Body of pancreas (tissue), 4 donors: ENCODE data around the gene STX16. TPM values are rescaled to one million over a fixed set of nuclear protein-coding genes. Genes with fewer than 3 reads are reported as not detected.

Source experiments
- ATAC-seq: fragments of 150-250 bp; one replicate; pipeline ENCODE4 v1.9.1; 2016
- DNase-seq, 4 donors: peaks; one replicate each; pipeline ENCODE4 v3.0.0-alpha.2; 2019
- H3K27ac ChIP-seq, 4 donors: fragments of 200-600 bp; sonication (generic); 1 replicate in 3 of 4; 2 replicates in 1 of 4; pipeline versions ENCODE4 v1.5.1 to v1.6.1; 2016 to 2019; ENCODE audit warnings: mild to moderate bottlenecking in 1 of 4, mixed read lengths in 1 of 4, moderate library complexity in 1 of 4
- H3K27me3 ChIP-seq, 2 donors: fragments of 200-600 bp; sonication (generic); one replicate each; pipeline ENCODE4 v1.6.0; 2016; ENCODE audit warnings: mild to moderate bottlenecking in 1 of 2
- H3K36me3 ChIP-seq, 2 donors: fragments of 200-600 bp; sonication (generic); replicated peaks in 1 of 2; 2 replicates each; pipeline ENCODE4 v1.5.1; 2016; ENCODE audit warnings: low read depth in 2 of 2; ENCODE audit not compliant: insufficient read depth in 1 of 2
- H3K4me1 ChIP-seq: fragments of 200-600 bp; sonication (generic); one replicate; pipeline ENCODE4 v1.6.0; 2016
- H3K4me3 ChIP-seq, 2 donors: fragments of 200-600 bp; sonication (generic); 1 replicate in 1 of 2; 2 replicates in 1 of 2; pipeline ENCODE4 v1.5.1; 2016 to 2019
- H3K9me3 ChIP-seq, 3 donors: fragments of 200-600 bp; sonication (generic); 1 replicate in 2 of 3; 2 replicates in 1 of 3; pipeline ENCODE4 v1.5.1; 2016
- CTCF ChIP-seq, 7 experiments: fragments of 450-650 bp in 4 of 7; fragments of 200-600 bp in 3 of 7; sonication (generic) in 3 of 7; IDR thresholded peaks; one replicate each; pipeline ENCODE4 v1.5.1; 2016 to 2019; ENCODE audit warnings: antibody characterized with exemption in 7 of 7
- POLR2A ChIP-seq, 3 donors: fragments of 450-650 bp; IDR thresholded peaks; one replicate each; pipeline ENCODE4 v1.6.1; 2016; ENCODE audit warnings: antibody characterized with exemption in 3 of 3, mild to moderate bottlenecking in 2 of 3
- WGBS, 2 donors: methylation state at CpG; one replicate each; pipeline ENCODE4 v1.1.5; 2017; 5-methylcytosine and 5-hydroxymethylcytosine counted together
- intact Hi-C: fragments of 100-400 bp; cut with DNase I; formaldehyde crosslinking; loops from one replicate; pipeline ENCODE4 v1.15.1; 2023
- total RNA-seq, 2 donors: library from RNA; depleted of rRNA; stranded (reverse); fragments of >200 nt; gene quantifications; one replicate each; pipeline ENCODE4 v1.1.0, GENCODE V29; 2016

The STX16 gene
- total RNA-seq, 2 donors from 2014 or later = 55.0 to 69.5 TPM

GRCh38 chr20:58664883-58665282 is 13.8 kb downstream of the STX16 start:
- 87 to 92% methylated on average over 5 of the region's 5 CpGs for WGBS, 2 donors
- intact Hi-C loops = no loop called here
- H3K4me1 ChIP-seq = no peaks in the 10 kb centered on the region
- ATAC-seq = no peak
- no peak overlapping the region for H3K27ac ChIP-seq
- TF ChIP-seq CTCF (IDR thresholded peaks at IDR 0.05) = no peak
- no peak for TF ChIP-seq POLR2A (IDR thresholded peaks at IDR 0.05)
- H3K4me3 ChIP-seq = no peak overlapping the region
- H3K36me3 ChIP-seq = peaks cover 0 to 12% of the 10 kb centered on the region in 2 donors
- no peak for DNase-seq
- H3K27me3 ChIP-seq = no peaks in the 10 kb centered on the region
- no peaks in the 10 kb centered on the region for H3K9me3 ChIP-seq

- no peak overlapping the region for H3K4me3 ChIP-seq
- peak in 3 of 4 donors; percentile 21 to 30 (median 21) for DNase-seq
- ATAC-seq = no peak
- no peaks in the 10 kb centered on the region for H3K27me3 ChIP-seq
- 77 to 88% methylated on average over 8 to 11 of the region's 11 CpGs for WGBS, 2 donors
- TF ChIP-seq POLR2A (IDR thresholded peaks at IDR 0.05) (no peak), CTCF (IDR thresholded peaks at IDR 0.05) (no peak)
- no peaks in the 10 kb centered on the region for H3K4me1 ChIP-seq
- H3K36me3 ChIP-seq = peaks cover 0 to 15% of the 10 kb centered on the region in 2 donors
- intact Hi-C loops = no loop called here
- no peaks in the 10 kb centered on the region for H3K9me3 ChIP-seq
- H3K27ac ChIP-seq = no peak overlapping the region
These were observed 14.5 kb downstream of the STX16 start for GRCh38 chr20:58665606-58666005.

GRCh38 chr20:58666702-58667101 is 15.6 kb downstream of the STX16 start:
- intact Hi-C loops = no loop called here
- 78 to 86% methylated on average over 7 of the region's 7 CpGs for WGBS, 2 donors
- ATAC-seq (no peak), DNase-seq (no peak)
- Histone ChIP-seq H3K4me3 (no peak overlapping the region), H3K27me3 (no peaks in the 10 kb centered on the region), H3K4me1 (no peaks in the 10 kb centered on the region), H3K27ac (no peak overlapping the region), H3K36me3 (peaks cover 0 to 16% of the 10 kb centered on the region in 2 donors), H3K9me3 (no peaks in the 10 kb centered on the region)
- TF ChIP-seq CTCF (IDR thresholded peaks at IDR 0.05) (no peak), POLR2A (IDR thresholded peaks at IDR 0.05) (no peak)

- ATAC-seq (no peak), DNase-seq (no peak)
- intact Hi-C loops = no loop called here
- WGBS, 2 donors = 80 to 89% methylated on average over 5 of the region's 5 CpGs
- no peaks in the 10 kb centered on the region for H3K27me3 ChIP-seq
- no peaks in the 10 kb centered on the region for H3K9me3 ChIP-seq
- H3K4me1 ChIP-seq = no peaks in the 10 kb centered on the region
- H3K27ac ChIP-seq = no peak overlapping the region
- TF ChIP-seq POLR2A (IDR thresholded peaks at IDR 0.05) (no peak), CTCF (IDR thresholded peaks at IDR 0.05) (no peak)
- peaks cover 0 to 16% of the 10 kb centered on the region in 2 donors for H3K36me3 ChIP-seq
- H3K4me3 ChIP-seq = no peak overlapping the region
These were observed 16.9 kb downstream of the STX16 start for GRCh38 chr20:58667975-58668374.

- Histone ChIP-seq H3K4me1 (no peaks in the 10 kb centered on the region), H3K4me3 (no peak overlapping the region), H3K27ac (no peak overlapping the region), H3K9me3 (no peaks in the 10 kb centered on the region), H3K27me3 (no peaks in the 10 kb centered on the region), H3K36me3 (peaks cover 0 to 21% of the 10 kb centered on the region in 2 donors)
- intact Hi-C loops = no loop called here
- 78 to 82% methylated on average over 5 of the region's 5 CpGs for WGBS, 2 donors
- TF ChIP-seq CTCF (IDR thresholded peaks at IDR 0.05) (no peak), POLR2A (IDR thresholded peaks at IDR 0.05) (no peak)
- DNase-seq (no peak), ATAC-seq (no peak)
These were observed 17.8 kb downstream of the STX16 start for GRCh38 chr20:58668901-58669286.
